HepG2 (cell line): ENCODE results near the gene USP7. TPM values are rescaled to one million over a fixed set of nuclear protein-coding genes. Genes with fewer than 3 reads are reported as not detected.

Experiments used
- ATM ChIP-seq: fragments of 450-650 bp; IDR thresholded peaks from 2 replicates; pipeline ENCODE4 v1.7.1; 2017; ENCODE audit warnings: mild to moderate bottlenecking, borderline replicate concordance
- CHD4 ChIP-seq: fragments of 200-600 bp; sonication (generic); IDR thresholded peaks from 2 replicates; pipeline ENCODE4 v1.7.0; 2017; ENCODE audit warnings: mild to moderate bottlenecking, low read length, borderline replicate concordance
- FLYWCH1 ChIP-seq: sonication (generic); formaldehyde crosslinking; IDR thresholded peaks from 2 replicates; pipeline ENCODE4 v1.8.1; 2023; ENCODE audit warnings: mild to moderate bottlenecking, missing genetic modification reagents
- HNF4A ChIP-seq: sonication (generic); formaldehyde crosslinking; IDR thresholded peaks from 2 replicates; pipeline ENCODE4 v1.4.0; 2020; ENCODE audit warnings: missing genetic modification reagents
- IKZF4 ChIP-seq: sonication (generic); formaldehyde crosslinking; IDR thresholded peaks from 2 replicates; pipeline ENCODE4 v1.5.1; 2020; ENCODE audit warnings: borderline replicate concordance, mild to moderate bottlenecking, low read depth, missing genetic modification reagents; ENCODE audit errors: not compliant biosample characterization
- JARID2 ChIP-seq: sonication (generic); formaldehyde crosslinking; IDR thresholded peaks from 2 replicates; pipeline ENCODE4 v1.8.1; 2023; ENCODE audit warnings: missing genetic modification reagents, inconsistent platforms; ENCODE audit not compliant: insufficient replicate concordance
- KAT8 ChIP-seq: IDR thresholded peaks from 2 replicates; pipeline ENCODE4 v1.6.1; 2016; ENCODE audit warnings: missing genetic modification reagents, missing compliant biosample characterization
- KDM6A ChIP-seq: IDR thresholded peaks from 2 replicates; pipeline ENCODE4 v1.6.1; 2016; ENCODE audit warnings: low read depth
- MAFF ChIP-seq: IDR thresholded peaks from 2 replicates; pipeline ENCODE4 v1.6.1; 2011; ENCODE audit warnings: low read depth, low read length, improper control_type of control experiment
- MTA1 ChIP-seq: sonication (generic); formaldehyde crosslinking; IDR thresholded peaks from 2 replicates; pipeline ENCODE4 v1.4.0; 2020; ENCODE audit warnings: missing genetic modification reagents, mild to moderate bottlenecking, borderline replicate concordance
- NFRKB ChIP-seq: fragments of 450-650 bp; IDR thresholded peaks from 2 replicates; pipeline ENCODE4 v1.6.1; 2017
- TARDBP ChIP-seq: sonication (generic); formaldehyde crosslinking; IDR thresholded peaks from 2 replicates; pipeline ENCODE4 v1.8.0; 2022; ENCODE audit warnings: mild to moderate bottlenecking, missing genetic modification reagents
- TCF7 ChIP-seq: sonication (generic); IDR thresholded peaks from 2 replicates; pipeline ENCODE4 v1.6.1; 2016; ENCODE audit warnings: antibody characterized with exemption, low read depth
- XRCC5 ChIP-seq: fragments of 200-400 bp; formaldehyde crosslinking; optimal IDR thresholded peaks from 2 replicates; pipeline ENCODE3; 2017; ENCODE audit warnings: mild to moderate bottlenecking, low read length
- ZBTB21 ChIP-seq: sonication (generic); formaldehyde crosslinking; IDR thresholded peaks from 2 replicates; pipeline ENCODE4 v1.4.0; 2020; ENCODE audit warnings: missing genetic modification reagents
- ZC3H4 ChIP-seq: sonication (generic); formaldehyde crosslinking; IDR thresholded peaks from 2 replicates; pipeline ENCODE4 v1.4.0; 2020; ENCODE audit warnings: missing genetic modification reagents, borderline replicate concordance
- ZFYVE20 ChIP-seq: sonication (generic); formaldehyde crosslinking; IDR thresholded peaks from 2 replicates; pipeline ENCODE4 v1.8.0; 2023; ENCODE audit warnings: low read depth, mild to moderate bottlenecking, moderate library complexity, missing genetic modification reagents, borderline replicate concordance
- ZMYM2 ChIP-seq: sonication (generic); formaldehyde crosslinking; IDR thresholded peaks from 2 replicates; pipeline ENCODE4 v1.8.0; 2022; ENCODE audit warnings: mild to moderate bottlenecking, missing genetic modification reagents
- ZNF12 ChIP-seq: sonication (generic); formaldehyde crosslinking; IDR thresholded peaks from 2 replicates; pipeline ENCODE4 v1.5.0; 2020; ENCODE audit warnings: missing genetic modification reagents
- ZNF160 ChIP-seq: sonication (generic); formaldehyde crosslinking; IDR thresholded peaks from 2 replicates; pipeline ENCODE4 v1.8.0; 2022; ENCODE audit warnings: mild to moderate bottlenecking, inconsistent platforms, missing genetic modification reagents
- ZNF235 ChIP-seq: sonication (generic); formaldehyde crosslinking; IDR thresholded peaks from 2 replicates; pipeline ENCODE4 v1.8.1; 2023; ENCODE audit warnings: mild to moderate bottlenecking, missing genetic modification reagents, borderline replicate concordance
- ZNF282 ChIP-seq: fragments of 450-650 bp; IDR thresholded peaks from 2 replicates; pipeline ENCODE4 v1.6.1; 2018; ENCODE audit not compliant: partially characterized antibody
- ZNF343 ChIP-seq: sonication (generic); formaldehyde crosslinking; IDR thresholded peaks from 2 replicates; pipeline ENCODE4 v1.4.0; 2020; ENCODE audit warnings: mild to moderate bottlenecking, missing genetic modification reagents
- ZNF451 ChIP-seq: sonication (generic); formaldehyde crosslinking; IDR thresholded peaks from 2 replicates; pipeline ENCODE4 v1.5.0; 2020; ENCODE audit warnings: mild to moderate bottlenecking, missing genetic modification reagents
- ZNF605 ChIP-seq: sonication (generic); formaldehyde crosslinking; IDR thresholded peaks from 2 replicates; pipeline ENCODE4 v1.8.0; 2022; ENCODE audit warnings: mild to moderate bottlenecking, missing genetic modification reagents
- ZNF720 ChIP-seq: sonication (generic); formaldehyde crosslinking; IDR thresholded peaks from 2 replicates; pipeline ENCODE4 v1.4.0; 2020; ENCODE audit warnings: missing genetic modification reagents
- polyA plus RNA-seq, 8 experiments: library from polyadenylated mRNA; depleted of rRNA in 3 of 8; stranded (reverse) in 7 of 8; unstranded in 1 of 8; fragments of >200 nt; fragmentation: Illumina TruSeq in 4 of 8; extraction: Trizol in 4 of 8; gene quantifications; 2 replicates each; pipeline versions ENCODE4 v1.2.1 to v1.2.3, GENCODE V29; 2011 to 2016; ENCODE audit warnings: low read depth in 4 of 8, missing spikeins in 1 of 8, mixed read lengths in 1 of 8; ENCODE audit not compliant: insufficient read depth in 1 of 8
- total RNA-seq, 5 experiments: library from RNA; depleted of rRNA; stranded (reverse); fragments of >200 nt; fragmentation: Illumina TruSeq; extraction: Trizol; gene quantifications; 2 replicates each; pipeline ENCODE4 v1.2.3, GENCODE V29; 2016; ENCODE audit warnings: low read depth in 1 of 5
- TF ChIP-seq, protein P1 (sequence below): sonication (generic); formaldehyde crosslinking; IDR thresholded peaks from 2 replicates; pipeline ENCODE4 v1.4.0; 2020; ENCODE audit warnings: missing genetic modification reagents
- TF ChIP-seq, protein P2 (sequence below): sonication (generic); formaldehyde crosslinking; conservative IDR thresholded peaks from 2 replicates; pipeline ENCODE4 v1.8.1; 2023; ENCODE audit warnings: missing genetic modification reagents
- TF ChIP-seq, protein P3 (sequence below): sonication (generic); formaldehyde crosslinking; IDR thresholded peaks from 2 replicates; pipeline ENCODE4 v1.4.0; 2020; ENCODE audit warnings: mild to moderate bottlenecking, low read depth, missing genetic modification reagents

The USP7 gene
- total and polyA plus RNA-seq, 2 of the 13 experiments (the other 11 are each of a cell fraction or from before 2014, with no cell fraction given) = 52.5 to 173 TPM

DNA sequence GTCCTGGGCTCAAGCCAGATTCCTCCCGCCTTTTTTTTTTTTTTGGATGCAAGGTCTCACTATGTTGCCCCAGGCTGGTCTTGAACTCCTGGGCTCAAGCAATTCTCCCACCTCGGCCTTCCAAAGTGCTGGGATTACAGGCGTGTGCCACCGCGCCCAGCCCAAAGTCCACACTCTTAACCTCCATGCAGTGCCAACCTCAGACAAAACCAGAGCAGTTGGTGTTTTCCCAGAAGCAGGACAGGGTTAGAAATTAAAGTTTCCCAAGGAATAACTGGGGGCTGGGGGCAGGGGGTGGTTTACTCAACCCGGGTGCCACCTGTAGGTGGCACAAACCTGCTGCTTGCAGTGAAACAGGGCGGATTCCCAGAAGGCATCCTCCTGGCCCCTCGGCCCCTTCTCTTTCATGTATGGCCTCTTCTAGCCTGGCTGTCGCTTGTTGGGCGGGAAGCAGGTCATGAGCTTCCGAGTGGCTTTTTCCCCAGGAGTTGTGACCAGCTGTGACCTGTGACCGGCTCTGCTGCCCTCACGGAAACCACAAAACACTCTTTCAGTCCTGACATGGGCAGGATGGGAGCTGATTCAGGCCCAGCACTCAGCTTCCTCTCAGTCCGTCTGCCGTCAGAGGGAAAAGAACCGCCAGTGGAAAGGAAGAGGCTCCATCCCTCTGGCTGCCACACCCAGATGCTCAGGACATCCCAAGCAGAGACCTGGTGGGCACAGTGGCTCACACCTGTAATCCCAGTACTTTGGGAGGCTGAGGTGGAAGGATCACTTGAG is 25.6 kb upstream of the USP7 start (continued):
- TF ChIP-seq HNF4A (CRISPR knock-in tag) (peak; percentile 37; the same call in 1 of the 2 replicates), ATM (no peak), TARDBP (CRISPR knock-in tag) (peak; percentile 59; the same call in 1 of the 2 replicates), ZNF12 (no peak), MAFF (no peak), ZNF343 (peak; percentile 16; the same call in 1 of the 2 replicates), ZNF282 (no peak), JARID2 (CRISPR knock-in tag) (no peak), ZFYVE20 (no peak), FLYWCH1 (no peak), ZMYM2 (CRISPR knock-in tag) (peak; percentile 63), ZNF605 (CRISPR knock-in tag) (peak; percentile 92), IKZF4 (CRISPR knock-in tag) (no peak), XRCC5 (no peak), ZNF720 (no peak), ZBTB21 (CRISPR knock-in tag) (peak; percentile 49; the same call in 1 of the 2 replicates), TCF7 (peak; percentile 76), KAT8 (peak; percentile 31; the same call in 1 of the 2 replicates), ZNF235 (CRISPR knock-in tag) (no peak), ZNF160 (0 out of 2 replicates have a peak, but pooled peaks have one; percentile 47), ZNF451 (no peak; the same call in 1 of the 2 replicates), MTA1 (peak; percentile 36; the same call in 1 of the 2 replicates), NFRKB (no peak), KDM6A (CRISPR knock-in tag) (peak; percentile 59; the same call in 1 of the 2 replicates), CHD4 (no peak), ZC3H4 (CRISPR knock-in tag) (no peak; the same call in 1 of the 2 replicates)
- TF ChIP-seq, protein P1, sequence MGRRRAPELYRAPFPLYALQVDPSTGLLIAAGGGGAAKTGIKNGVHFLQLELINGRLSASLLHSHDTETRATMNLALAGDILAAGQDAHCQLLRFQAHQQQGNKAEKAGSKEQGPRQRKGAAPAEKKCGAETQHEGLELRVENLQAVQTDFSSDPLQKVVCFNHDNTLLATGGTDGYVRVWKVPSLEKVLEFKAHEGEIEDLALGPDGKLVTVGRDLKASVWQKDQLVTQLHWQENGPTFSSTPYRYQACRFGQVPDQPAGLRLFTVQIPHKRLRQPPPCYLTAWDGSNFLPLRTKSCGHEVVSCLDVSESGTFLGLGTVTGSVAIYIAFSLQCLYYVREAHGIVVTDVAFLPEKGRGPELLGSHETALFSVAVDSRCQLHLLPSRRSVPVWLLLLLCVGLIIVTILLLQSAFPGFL (CRISPR knock-in tag) = no peak
- TF ChIP-seq, protein P2, sequence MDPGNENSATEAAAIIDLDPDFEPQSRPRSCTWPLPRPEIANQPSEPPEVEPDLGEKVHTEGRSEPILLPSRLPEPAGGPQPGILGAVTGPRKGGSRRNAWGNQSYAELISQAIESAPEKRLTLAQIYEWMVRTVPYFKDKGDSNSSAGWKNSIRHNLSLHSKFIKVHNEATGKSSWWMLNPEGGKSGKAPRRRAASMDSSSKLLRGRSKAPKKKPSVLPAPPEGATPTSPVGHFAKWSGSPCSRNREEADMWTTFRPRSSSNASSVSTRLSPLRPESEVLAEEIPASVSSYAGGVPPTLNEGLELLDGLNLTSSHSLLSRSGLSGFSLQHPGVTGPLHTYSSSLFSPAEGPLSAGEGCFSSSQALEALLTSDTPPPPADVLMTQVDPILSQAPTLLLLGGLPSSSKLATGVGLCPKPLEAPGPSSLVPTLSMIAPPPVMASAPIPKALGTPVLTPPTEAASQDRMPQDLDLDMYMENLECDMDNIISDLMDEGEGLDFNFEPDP (CRISPR knock-in tag) = no peak
- TF ChIP-seq, protein P3, sequence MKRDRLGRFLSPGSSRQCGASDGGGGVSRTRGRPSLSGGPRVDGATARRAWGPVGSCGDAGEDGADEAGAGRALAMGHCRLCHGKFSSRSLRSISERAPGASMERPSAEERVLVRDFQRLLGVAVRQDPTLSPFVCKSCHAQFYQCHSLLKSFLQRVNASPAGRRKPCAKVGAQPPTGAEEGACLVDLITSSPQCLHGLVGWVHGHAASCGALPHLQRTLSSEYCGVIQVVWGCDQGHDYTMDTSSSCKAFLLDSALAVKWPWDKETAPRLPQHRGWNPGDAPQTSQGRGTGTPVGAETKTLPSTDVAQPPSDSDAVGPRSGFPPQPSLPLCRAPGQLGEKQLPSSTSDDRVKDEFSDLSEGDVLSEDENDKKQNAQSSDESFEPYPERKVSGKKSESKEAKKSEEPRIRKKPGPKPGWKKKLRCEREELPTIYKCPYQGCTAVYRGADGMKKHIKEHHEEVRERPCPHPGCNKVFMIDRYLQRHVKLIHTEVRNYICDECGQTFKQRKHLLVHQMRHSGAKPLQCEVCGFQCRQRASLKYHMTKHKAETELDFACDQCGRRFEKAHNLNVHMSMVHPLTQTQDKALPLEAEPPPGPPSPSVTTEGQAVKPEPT (CRISPR knock-in tag) = no peak
